ENCODE results near the gene RPS21.

Gene RPS21

GRCh38 chr20:62400021-62400420 is 13.1 kb downstream of the RPS21 start:
- no peaks in the 10 kb centered on the region for H3K9me3 ChIP-seq (ENCODE audit: control insufficient read depth, low read length)
- no peak overlapping the region for H2BK15ac ChIP-seq (ENCODE audit: low read depth, poor library complexity, severe bottlenecking)
- H3K4me1 ChIP-seq (ENCODE audit: control insufficient read depth, insufficient read depth, low read depth, low read length), result peaks cover 6% of the 10 kb centered on the region
- H3K9ac ChIP-seq (ENCODE audit: low read length), result no peak overlapping the region
- H4K8ac ChIP-seq (ENCODE audit: low read length), result no peak overlapping the region
- H2BK5ac ChIP-seq (ENCODE audit: low read depth, low read length, poor library complexity, severe bottlenecking), result no peak overlapping the region
- H3K27ac ChIP-seq (ENCODE audit: low read length, poor library complexity, severe bottlenecking), result no peak overlapping the region
- H3K4ac ChIP-seq (ENCODE audit: low read depth in 1 of 2, low read length in 2 of 2), result no peak overlapping the region
- no peak overlapping the region for H3K23ac ChIP-seq (ENCODE audit: low read length in 2 of 2)
- 94% methylated on average over 7 of the region's 7 CpGs for WGBS
- H2BK120ac ChIP-seq (ENCODE audit: low read depth, low read length), result no peak overlapping the region
- no peaks in the 10 kb centered on the region for H3K27me3 ChIP-seq (ENCODE audit: control insufficient read depth in 1 of 2, insufficient read depth in 1 of 2, low read length in 2 of 2)
- no peak for DNase-seq
- no peak overlapping the region for H3K14ac ChIP-seq (ENCODE audit: low read length in 2 of 2)
- no peak overlapping the region for H3K4me3 ChIP-seq (ENCODE audit: insufficient read depth in 1 of 2, low read depth in 1 of 2, low read length in 2 of 2)
- H4K91ac ChIP-seq (ENCODE audit: low read length), result no peak overlapping the region
- no peak overlapping the region for H3K4me2 ChIP-seq (ENCODE audit: low read length, poor library complexity, severe bottlenecking)
- H2AK5ac ChIP-seq (ENCODE audit: low read length, severe bottlenecking), result no peak overlapping the region
- no peak overlapping the region for H3K18ac ChIP-seq (ENCODE audit: low read depth in 1 of 2, low read length in 2 of 2)
- H3K79me1 ChIP-seq (replicated peaks; ENCODE audit: low read length, poor library complexity, severe bottlenecking), result peaks cover 17% of the 10 kb centered on the region
- H3K36me3 ChIP-seq (ENCODE audit: control insufficient read depth in 1 of 2, insufficient read depth in 2 of 2, low read depth in 1 of 2, low read length in 2 of 2), result peaks cover 6 to 75% of the 10 kb centered on the region in 2 experiments
- H2AFZ ChIP-seq (ENCODE audit: low read depth, low read length), result no peak overlapping the region
- no peak overlapping the region for H2BK12ac ChIP-seq (ENCODE audit: low read length in 2 of 2)

GRCh38 chr20:62400541-62400940 is 13.6 kb downstream of the RPS21 start:
- no peak overlapping the region for H4K8ac ChIP-seq (ENCODE audit: low read length)
- no peak overlapping the region for H3K4me3 ChIP-seq (ENCODE audit: insufficient read depth in 1 of 2, low read depth in 1 of 2, low read length in 2 of 2)
- H3K9ac ChIP-seq (ENCODE audit: low read length), result no peak overlapping the region
- no peak overlapping the region for H2BK120ac ChIP-seq (ENCODE audit: low read depth, low read length)
- no peak overlapping the region for H3K14ac ChIP-seq (ENCODE audit: low read length in 2 of 2)
- H2AFZ ChIP-seq (ENCODE audit: low read depth, low read length), result no peak overlapping the region
- peaks cover 18% of the 10 kb centered on the region for H3K79me1 ChIP-seq (replicated peaks; ENCODE audit: low read length, poor library complexity, severe bottlenecking)
- no peak overlapping the region for H4K91ac ChIP-seq (ENCODE audit: low read length)
- H3K27me3 ChIP-seq (ENCODE audit: control insufficient read depth in 1 of 2, insufficient read depth in 1 of 2, low read length in 2 of 2), result no peaks in the 10 kb centered on the region
- H3K4ac ChIP-seq (ENCODE audit: low read depth in 1 of 2, low read length in 2 of 2), result no peak overlapping the region
- H2AK5ac ChIP-seq (ENCODE audit: low read length, severe bottlenecking), result no peak overlapping the region
- no peak overlapping the region for H3K4me2 ChIP-seq (ENCODE audit: low read length, poor library complexity, severe bottlenecking)
- DNase-seq, result no peak
- peaks cover 11% of the 10 kb centered on the region for H3K4me1 ChIP-seq (ENCODE audit: control insufficient read depth, insufficient read depth, low read depth, low read length)
- H3K36me3 ChIP-seq (ENCODE audit: control insufficient read depth in 1 of 2, insufficient read depth in 2 of 2, low read depth in 1 of 2, low read length in 2 of 2), result peaks cover 6 to 70% of the 10 kb centered on the region in 2 experiments
- no peak overlapping the region for H3K23ac ChIP-seq (ENCODE audit: low read length in 2 of 2)
- H3K27ac ChIP-seq (ENCODE audit: low read length, poor library complexity, severe bottlenecking), result no peak overlapping the region
- no peak overlapping the region for H2BK15ac ChIP-seq (ENCODE audit: low read depth, poor library complexity, severe bottlenecking)
- H3K9me3 ChIP-seq (ENCODE audit: control insufficient read depth, low read length), result no peaks in the 10 kb centered on the region
- 83% methylated on average over 8 of the region's 10 CpGs for WGBS
- no peak overlapping the region for H2BK12ac ChIP-seq (ENCODE audit: low read length in 2 of 2)
- H3K18ac ChIP-seq (ENCODE audit: low read depth in 1 of 2, low read length in 2 of 2), result no peak overlapping the region
- no peak overlapping the region for H2BK5ac ChIP-seq (ENCODE audit: low read depth, low read length, poor library complexity, severe bottlenecking)

GRCh38 chr20:62401331-62401779 is 14.5 kb downstream of the RPS21 start:
- Histone ChIP-seq H4K8ac (ENCODE audit: low read length) (no peak overlapping the region), H2BK12ac (ENCODE audit: low read length in 2 of 2) (no peak overlapping the region), H2BK15ac (ENCODE audit: low read depth, poor library complexity, severe bottlenecking) (no peak overlapping the region), H3K4me2 (ENCODE audit: low read length, poor library complexity, severe bottlenecking) (no peak overlapping the region), H3K4me1 (ENCODE audit: control insufficient read depth, insufficient read depth, low read depth, low read length) (peaks cover 19% of the 10 kb centered on the region), H3K14ac (ENCODE audit: low read length in 2 of 2) (no peak overlapping the region), H3K27ac (ENCODE audit: low read length, poor library complexity, severe bottlenecking) (no peak overlapping the region), H3K4ac (ENCODE audit: low read depth in 1 of 2, low read length in 2 of 2) (no peak overlapping the region), H3K36me3 (ENCODE audit: control insufficient read depth in 1 of 2, insufficient read depth in 2 of 2, low read depth in 1 of 2, low read length in 2 of 2) (peaks cover 6 to 62% of the 10 kb centered on the region in 2 experiments), H3K79me1 (replicated peaks; ENCODE audit: low read length, poor library complexity, severe bottlenecking) (peaks cover 27% of the 10 kb centered on the region), H3K4me3 (ENCODE audit: insufficient read depth in 1 of 2, low read depth in 1 of 2, low read length in 2 of 2) (peak overlapping the region in 1 of 2 experiments; percentile 7), H3K18ac (ENCODE audit: low read depth in 1 of 2, low read length in 2 of 2) (peak overlapping the region in 1 of 2 experiments; percentile 53), H2BK5ac (ENCODE audit: low read depth, low read length, poor library complexity, severe bottlenecking) (no peak overlapping the region), H4K91ac (ENCODE audit: low read length) (no peak overlapping the region), H3K23ac (ENCODE audit: low read length in 2 of 2) (no peak overlapping the region), H3K27me3 (ENCODE audit: control insufficient read depth in 1 of 2, insufficient read depth in 1 of 2, low read length in 2 of 2) (no peaks in the 10 kb centered on the region), H2AK5ac (ENCODE audit: low read length, severe bottlenecking) (no peak overlapping the region), H2AFZ (ENCODE audit: low read depth, low read length) (no peak overlapping the region), H2BK120ac (ENCODE audit: low read depth, low read length) (no peak overlapping the region), H3K9me3 (ENCODE audit: control insufficient read depth, low read length) (no peaks in the 10 kb centered on the region), H3K9ac (ENCODE audit: low read length) (no peak overlapping the region)
- 64% methylated on average over 21 of the region's 21 CpGs for WGBS
- peak; percentile 26 for DNase-seq

GRCh38 chr20:62402456-62403150 is 15.7 kb downstream of the RPS21 start:
- H3K4me1 ChIP-seq (ENCODE audit: control insufficient read depth, insufficient read depth, low read depth, low read length), result peaks cover 27% of the 10 kb centered on the region
- no peak overlapping the region for H2AFZ ChIP-seq (ENCODE audit: low read depth, low read length)
- WGBS, result 97% methylated on average over 23 of the region's 23 CpGs

More at GRCh38 chr20:62402456-62403150, 15.7 kb downstream of the RPS21 start:
- Histone ChIP-seq H3K4ac (ENCODE audit: low read depth in 1 of 2, low read length in 2 of 2) (no peak overlapping the region), H3K36me3 (ENCODE audit: control insufficient read depth in 1 of 2, insufficient read depth in 2 of 2, low read depth in 1 of 2, low read length in 2 of 2) (peaks cover 1 to 49% of the 10 kb centered on the region in 2 experiments), H3K27ac (ENCODE audit: low read length, poor library complexity, severe bottlenecking) (no peak overlapping the region), H3K4me2 (ENCODE audit: low read length, poor library complexity, severe bottlenecking) (no peak overlapping the region), H3K18ac (ENCODE audit: low read depth in 1 of 2, low read length in 2 of 2) (no peak overlapping the region), H2BK15ac (ENCODE audit: low read depth, poor library complexity, severe bottlenecking) (no peak overlapping the region), H3K4me3 (ENCODE audit: insufficient read depth in 1 of 2, low read depth in 1 of 2, low read length in 2 of 2) (no peak overlapping the region), H4K91ac (ENCODE audit: low read length) (no peak overlapping the region), H2BK5ac (ENCODE audit: low read depth, low read length, poor library complexity, severe bottlenecking) (no peak overlapping the region), H3K79me1 (replicated peaks; ENCODE audit: low read length, poor library complexity, severe bottlenecking) (peaks cover 28% of the 10 kb centered on the region), H3K9me3 (ENCODE audit: control insufficient read depth, low read length) (no peaks in the 10 kb centered on the region), H3K23ac (ENCODE audit: low read length in 2 of 2) (no peak overlapping the region), H3K9ac (ENCODE audit: low read length) (no peak overlapping the region), H2BK12ac (ENCODE audit: low read length in 2 of 2) (no peak overlapping the region), H3K14ac (ENCODE audit: low read length in 2 of 2) (no peak overlapping the region), H4K8ac (ENCODE audit: low read length) (no peak overlapping the region), H3K27me3 (ENCODE audit: control insufficient read depth in 1 of 2, insufficient read depth in 1 of 2, low read length in 2 of 2) (no peaks in the 10 kb centered on the region), H2BK120ac (ENCODE audit: low read depth, low read length) (no peak overlapping the region), H2AK5ac (ENCODE audit: low read length, severe bottlenecking) (no peak overlapping the region)
- DNase-seq, result no peak

All from mesenchymal stem cell (in vitro differentiated cells and primary cell).